HG02840 (cell line): ENCODE data around the gene LMTK2.
"Not testable (repeated sequence)": the region's sequence is repeated elsewhere in the genome, so short reads cannot be mapped to it uniquely, and the experiment has no call there.

Experiments
- ATAC-seq: cut with Tn5 transposase; IDR thresholded peaks from one replicate; pipeline ENCODE4 v1.9.1; 2021; ENCODE audit warnings: mild to moderate bottlenecking, moderate library complexity, moderate number of reproducible peaks; ENCODE audit not compliant: unreplicated experiment, low FRiP score

Gene LMTK2

DNA sequence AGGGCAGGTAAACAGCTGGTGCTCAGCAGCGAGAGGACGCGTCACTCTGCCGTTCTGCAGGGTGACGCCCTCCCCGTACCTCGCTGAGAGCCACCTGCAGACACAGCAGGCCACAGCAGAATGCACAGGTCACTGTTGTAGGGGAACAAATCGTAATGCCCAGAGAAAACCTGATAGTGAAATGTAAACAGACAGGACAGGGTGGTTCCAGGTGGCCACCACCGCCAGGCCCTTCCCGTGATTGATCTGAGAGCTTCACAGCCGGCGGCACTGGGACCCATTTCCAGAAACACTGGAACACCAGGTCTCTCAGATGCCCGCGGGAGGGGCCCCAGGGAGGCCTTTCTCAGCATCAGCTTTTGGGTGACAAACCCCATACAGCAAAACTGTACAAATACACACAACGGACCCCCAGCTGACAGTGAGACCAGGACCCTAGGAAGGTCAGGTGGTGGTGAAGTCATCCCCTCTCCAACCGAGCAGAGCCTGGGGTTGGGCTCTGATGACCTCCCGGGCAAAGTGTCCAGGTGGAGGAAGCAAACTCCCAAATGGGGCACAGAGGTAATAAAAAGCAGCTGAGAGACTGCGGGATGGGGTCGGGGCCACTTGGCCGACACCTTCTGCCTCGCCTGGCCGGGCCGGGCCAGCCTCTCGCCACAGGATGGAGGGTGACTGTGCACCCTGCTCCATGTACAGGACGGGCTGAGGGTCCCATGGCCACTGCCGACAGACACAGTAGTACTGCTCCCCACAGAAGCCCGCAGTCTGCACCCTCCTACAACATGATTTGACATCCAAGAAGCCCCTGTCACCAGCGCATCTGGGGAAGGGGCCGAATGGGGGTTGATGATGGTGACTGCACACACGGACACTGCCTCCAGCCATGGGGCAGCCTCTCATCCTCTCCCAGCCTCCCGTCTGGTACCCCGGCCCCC is 109.2 kb downstream of the LMTK2 start:
- ATAC-seq, result no peak

DNA sequence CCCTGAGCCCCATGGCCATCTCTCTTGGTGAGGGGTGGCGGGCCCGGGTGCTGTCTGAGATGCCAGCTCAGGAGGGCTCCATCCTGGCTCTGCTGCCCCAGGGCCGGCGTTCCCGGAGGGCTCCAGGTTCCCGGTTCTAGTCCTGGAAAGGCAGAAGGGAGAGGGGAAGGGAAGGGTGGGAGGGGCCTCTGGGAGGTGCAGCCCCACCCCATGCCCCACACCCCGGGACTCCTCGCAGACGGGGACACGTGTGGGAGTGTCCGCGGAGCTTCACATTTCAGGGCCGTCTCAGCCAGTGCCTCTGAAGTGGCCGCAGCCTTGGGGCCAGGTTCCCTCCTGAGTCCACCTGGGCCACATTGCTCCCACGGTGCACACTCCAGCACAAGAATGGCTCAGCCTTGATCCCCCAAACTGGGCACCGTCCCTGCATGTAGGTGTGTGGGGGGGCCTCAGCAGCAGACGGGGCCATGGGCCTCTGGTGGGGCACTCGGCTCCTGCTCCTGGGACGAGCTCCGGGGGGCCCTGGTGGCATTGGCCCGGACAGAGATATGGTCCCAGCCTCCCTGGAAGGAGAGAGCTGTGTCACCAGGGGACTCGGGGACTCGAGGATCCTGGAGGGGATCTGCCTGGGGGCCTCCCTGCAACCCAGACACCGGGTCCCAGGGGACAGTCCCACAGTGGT is 110.4 kb downstream of the LMTK2 start:
- no peak for ATAC-seq

DNA sequence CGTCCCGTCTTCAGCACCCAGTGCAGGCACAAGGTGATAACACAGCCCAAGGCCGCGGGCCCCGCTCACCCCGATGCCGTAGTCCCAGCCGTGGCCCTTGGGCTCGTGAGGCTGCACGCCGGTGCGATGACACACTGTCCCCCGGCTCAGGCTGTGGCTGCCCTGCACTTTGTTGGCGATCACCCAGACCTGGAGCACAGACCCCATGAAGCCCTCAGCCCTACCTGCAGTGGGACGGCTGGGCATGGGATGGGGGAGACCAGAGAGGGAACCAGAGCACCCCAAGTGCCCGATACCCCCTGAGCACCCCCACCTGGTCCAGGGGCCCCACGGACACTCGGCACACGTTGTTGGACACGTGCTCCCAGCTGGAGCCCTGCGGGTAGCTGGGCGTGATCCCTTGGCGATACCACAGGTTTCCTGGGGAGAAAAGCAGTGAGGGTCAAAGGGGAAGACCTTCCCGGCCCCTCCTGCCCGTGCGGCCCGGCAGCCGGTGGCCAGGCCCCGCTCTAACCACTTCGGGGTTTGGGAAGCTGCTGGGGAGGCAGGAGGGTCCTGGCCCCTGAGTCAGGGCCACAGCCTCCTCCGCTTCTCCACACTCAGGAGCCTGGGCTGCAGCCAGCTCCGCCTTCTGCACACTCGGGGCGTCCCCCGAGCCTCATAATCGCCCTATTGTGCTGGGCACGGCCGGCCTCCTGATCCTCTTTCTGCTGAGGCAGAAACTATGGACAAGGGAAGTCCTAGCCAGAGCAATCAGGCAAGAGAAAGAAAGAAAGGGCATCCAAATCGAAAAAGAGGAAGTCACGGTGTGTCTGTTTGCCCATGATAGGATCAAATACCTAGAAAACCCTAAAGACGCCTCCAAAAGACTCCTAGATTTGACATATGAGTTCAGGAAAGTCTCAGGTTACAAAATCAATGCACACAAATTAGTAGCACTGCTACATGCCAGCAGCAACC is 111.2 kb downstream of the LMTK2 start:
- ATAC-seq, result no peak

- not testable (repeated sequence) for ATAC-seq
Observed at GRCh38 chr7:98219382-98219781, 112.7 kb downstream of the LMTK2 start.

- no peak for ATAC-seq
Observed at GRCh38 chr7:98221611-98222532, 115.2 kb downstream of the LMTK2 start.

- ATAC-seq, result no peak
Observed at GRCh38 chr7:98222533-98223195, 116.0 kb downstream of the LMTK2 start.

DNA sequence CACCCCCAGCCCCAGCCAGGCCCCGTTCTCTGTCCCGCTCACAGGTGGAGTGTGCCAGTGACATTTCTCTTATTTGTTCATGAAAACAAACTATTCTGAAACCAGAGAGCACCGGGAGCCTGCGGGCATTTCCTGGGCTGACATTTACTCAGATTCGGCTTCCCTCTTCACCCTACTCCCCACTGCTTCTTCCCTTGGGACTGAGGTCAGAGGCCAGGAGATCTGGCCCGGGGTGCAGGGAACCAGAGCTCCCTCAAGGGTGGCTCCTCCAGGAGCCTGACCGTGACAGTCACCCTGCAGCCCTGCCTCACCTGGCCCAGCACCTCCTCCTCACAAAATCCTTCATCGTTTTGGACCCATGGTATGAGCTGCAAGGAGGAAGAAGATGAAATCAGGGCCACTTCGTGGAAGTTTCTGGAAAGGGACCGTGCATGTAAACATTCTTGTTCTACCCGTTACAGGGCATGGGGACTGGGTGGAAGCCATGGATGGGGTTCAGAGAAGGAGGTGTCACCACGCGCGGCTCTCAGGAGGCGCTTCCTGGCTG is 116.8 kb downstream of the LMTK2 start:
- no peak for ATAC-seq

DNA sequence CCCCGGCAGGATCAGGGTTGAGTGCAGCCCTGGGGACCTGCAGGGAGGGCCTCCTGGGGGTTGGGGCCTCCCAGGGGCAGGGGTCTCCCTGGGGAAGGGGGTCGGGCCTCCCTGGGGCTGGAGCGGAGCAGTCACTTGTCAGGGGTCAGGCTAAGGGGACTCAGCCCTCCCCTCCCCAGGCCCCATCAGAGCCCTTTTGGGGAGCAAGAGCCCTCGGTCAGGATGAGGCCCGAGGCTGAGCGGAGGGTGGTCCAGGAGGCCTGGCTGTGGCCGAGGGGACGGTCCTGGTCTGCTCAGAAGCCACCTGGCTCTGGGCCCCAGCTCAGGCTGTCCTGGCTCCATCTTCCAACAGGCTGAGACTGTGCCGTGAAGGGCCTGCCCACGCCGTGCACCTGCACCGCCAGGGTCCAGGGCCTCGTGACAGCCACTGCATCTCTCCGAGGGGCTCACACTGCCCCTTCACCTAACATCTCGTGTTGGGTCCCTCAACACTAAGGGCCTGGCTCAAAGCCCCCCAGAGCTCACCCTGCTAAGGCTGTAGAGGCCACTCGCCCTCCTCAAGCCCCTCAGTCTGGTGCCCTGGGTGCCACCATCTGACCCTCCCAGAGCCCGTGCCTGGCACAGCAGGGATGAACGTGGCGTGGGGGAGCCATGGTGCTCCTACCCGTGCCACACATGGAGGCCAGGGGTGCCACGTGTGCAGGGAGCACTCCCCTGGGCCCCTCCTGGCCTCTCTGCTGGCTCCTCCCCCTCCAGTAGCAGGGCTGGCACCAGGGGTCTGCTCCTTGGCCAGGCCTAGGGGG is 117.4 kb downstream of the LMTK2 start:
- no peak for ATAC-seq

DNA sequence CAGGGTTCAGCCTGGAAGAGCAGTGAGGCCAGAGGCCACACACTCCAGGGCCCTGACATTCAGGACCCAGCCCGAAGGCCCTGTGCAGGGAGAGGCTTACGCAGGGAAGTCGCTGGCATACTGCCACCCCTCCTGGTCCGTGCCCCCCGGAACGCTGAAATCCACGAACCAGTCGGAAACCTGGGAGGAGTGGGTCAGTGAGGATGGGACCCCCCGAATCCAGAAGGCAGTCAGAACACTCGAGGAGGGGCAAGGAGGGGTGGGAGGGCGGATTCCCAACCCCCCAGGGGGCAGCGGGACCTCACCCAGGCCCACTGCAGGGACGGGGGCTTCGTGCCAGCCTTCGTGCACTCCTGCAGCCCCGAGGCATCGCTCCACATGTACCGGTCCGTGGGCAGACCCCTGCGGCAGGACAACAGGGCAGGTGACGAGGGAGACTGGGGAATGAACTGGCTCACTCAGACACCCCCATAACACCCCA is 118.1 kb downstream of the LMTK2 start:
- no peak for ATAC-seq

DNA sequence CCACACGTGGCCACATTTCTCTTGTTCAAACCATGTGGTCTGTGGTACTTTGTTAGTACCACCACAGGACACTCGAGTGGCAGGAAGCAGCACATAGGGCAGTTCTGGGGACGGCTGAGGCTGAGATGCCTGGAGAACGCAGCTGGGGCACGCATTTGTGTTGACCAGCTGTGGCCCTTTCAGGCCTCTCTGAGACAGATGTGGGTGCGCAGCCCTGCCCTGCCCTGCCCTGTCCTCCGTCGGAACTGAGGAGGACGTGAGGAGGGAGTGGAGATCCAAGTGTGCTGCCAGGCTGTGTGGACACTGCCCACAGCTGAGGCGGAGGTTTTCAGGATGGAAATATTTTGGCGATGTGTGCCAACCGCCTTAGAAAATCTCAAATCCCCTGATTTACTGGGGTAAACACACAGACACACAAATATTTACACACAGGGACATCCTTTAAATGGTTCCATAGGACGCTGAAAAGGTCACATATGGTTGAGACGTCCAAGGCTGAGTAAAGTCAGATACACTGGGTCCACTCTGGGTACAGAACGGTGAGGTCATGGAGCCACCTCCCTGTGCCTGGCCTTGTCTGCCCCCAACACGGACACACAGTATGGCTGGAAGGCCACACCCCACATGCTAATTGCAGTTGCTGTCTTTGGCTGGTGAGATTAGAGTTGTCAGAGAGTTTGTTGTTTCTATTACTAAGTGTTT is 119.4 kb downstream of the LMTK2 start:
- ATAC-seq, result no peak

DNA sequence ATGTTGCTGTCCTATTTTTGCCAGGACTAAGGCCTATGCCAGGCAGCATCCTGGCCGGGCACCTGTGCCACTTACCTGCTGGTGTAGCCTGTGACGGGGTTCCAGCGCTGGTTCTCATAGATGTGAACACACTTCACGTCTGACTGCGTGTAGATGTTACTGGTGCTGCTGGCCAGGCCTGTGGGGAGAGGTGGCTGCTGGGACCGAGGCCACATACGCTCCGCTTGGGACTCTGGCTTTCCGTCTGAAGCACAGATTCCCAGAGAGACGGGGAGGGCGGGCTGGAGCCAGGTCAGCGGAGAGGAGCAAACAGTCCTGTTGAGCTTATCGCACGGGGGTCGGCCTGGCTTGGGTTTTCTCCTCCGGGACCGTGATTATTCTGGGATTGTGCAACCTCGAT is 121.3 kb downstream of the LMTK2 start:
- no peak for ATAC-seq

GRCh38 chr7:98228801-98229200 is 122.1 kb downstream of the LMTK2 start:
- ATAC-seq, result no peak

DNA sequence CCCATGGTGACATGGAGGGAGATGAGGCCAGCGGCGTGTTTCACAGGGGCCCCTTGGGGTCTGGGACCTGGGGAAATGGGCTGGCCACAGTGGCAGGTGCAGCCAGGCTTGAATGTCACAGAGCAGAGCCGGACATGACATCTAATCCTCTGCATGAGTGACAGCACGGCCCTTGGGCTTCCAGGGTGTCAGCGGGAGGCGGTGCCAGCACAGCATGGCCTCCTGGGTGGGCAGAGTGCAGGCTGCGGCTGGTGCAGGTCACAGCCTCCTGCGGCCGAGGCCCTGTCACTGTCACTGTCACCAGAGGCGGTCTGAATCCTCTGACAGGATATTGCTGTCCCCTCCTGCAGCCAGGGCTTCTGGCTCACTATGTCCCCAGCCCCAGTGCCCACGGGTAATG is 122.8 kb downstream of the LMTK2 start:
- no peak for ATAC-seq

- no peak for ATAC-seq
Observed at GRCh38 chr7:98229991-98230745, 123.5 kb downstream of the LMTK2 start.

DNA sequence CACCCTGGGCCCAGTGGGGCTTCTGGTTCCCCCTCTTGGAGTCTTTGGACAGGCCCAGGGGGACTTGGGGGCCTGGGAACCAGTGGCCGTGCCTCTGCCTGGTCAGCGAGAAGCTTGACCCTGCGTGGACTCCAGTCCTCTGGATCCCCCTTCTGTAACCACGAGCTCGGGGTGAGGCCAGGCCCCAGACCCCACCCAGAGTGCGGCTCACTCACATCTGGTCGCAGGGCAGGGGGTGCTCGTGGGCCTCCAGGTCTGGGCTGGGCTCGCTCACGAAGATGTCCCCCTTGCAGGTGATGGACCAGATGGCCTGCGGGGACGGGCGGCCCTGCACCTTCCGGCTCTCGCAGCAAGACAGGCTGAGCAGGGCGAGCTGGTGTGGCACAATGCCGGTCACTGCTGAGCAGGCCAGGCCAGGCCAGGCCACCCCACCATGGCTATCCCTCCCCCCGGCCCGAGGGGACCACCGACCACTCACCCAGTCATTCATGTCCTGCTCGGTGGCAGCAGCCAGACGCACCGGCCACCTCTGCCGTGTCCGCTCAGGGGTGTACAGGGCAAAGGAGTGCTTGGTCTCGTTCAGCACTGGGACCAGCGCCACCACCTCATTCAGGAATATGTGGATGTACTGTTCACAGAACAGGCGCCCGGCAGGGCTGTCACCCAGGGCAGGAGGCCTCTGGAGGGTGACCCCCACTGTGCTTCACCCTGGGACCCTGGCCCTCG is 124.2 kb downstream of the LMTK2 start:
- no peak for ATAC-seq
